ENCODE data around the gene TPBGL. TPM values are rescaled to one million over a fixed set of nuclear protein-coding genes. Genes with fewer than 3 reads are reported as not detected.

Gene TPBGL
- polyA plus RNA-seq, 3 donors, result 0.07 to 0.24 (median 0.14) TPM

DNA sequence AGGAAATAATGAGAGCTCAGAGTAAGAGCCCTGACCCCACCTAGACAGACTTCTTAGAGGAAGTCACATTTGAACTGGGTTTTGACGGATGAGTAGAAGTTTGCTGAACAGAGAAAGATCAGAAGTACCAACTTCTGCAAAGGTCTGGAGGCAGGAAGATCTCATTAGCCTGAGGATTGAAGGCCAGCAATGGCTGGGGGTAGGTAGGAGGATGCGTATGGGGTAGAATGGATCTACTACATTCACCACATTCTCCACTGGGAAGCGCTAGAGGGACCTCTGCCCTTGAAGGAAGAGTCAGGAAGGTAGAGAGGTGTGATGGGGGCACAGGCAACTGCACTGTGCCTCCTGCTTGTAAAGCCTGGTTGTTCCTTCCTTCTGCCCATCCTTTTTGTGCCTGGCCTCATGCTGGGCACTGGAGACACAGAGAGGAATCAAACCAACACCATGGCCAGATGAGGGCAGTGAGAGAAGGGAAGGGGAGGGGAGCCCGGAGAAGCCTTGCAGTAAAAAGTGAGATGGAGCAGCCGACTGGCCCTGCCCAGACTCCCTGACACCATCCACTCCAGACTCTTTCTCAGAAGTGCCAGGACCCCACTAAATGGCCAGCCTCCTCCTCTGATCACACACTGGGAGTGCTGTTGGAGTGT lies 4.9 kb downstream of the TPBGL start:
- DNase-seq (ENCODE audit: low read depth in 3 of 3, low spot score in 2 of 3), result no peak

DNA sequence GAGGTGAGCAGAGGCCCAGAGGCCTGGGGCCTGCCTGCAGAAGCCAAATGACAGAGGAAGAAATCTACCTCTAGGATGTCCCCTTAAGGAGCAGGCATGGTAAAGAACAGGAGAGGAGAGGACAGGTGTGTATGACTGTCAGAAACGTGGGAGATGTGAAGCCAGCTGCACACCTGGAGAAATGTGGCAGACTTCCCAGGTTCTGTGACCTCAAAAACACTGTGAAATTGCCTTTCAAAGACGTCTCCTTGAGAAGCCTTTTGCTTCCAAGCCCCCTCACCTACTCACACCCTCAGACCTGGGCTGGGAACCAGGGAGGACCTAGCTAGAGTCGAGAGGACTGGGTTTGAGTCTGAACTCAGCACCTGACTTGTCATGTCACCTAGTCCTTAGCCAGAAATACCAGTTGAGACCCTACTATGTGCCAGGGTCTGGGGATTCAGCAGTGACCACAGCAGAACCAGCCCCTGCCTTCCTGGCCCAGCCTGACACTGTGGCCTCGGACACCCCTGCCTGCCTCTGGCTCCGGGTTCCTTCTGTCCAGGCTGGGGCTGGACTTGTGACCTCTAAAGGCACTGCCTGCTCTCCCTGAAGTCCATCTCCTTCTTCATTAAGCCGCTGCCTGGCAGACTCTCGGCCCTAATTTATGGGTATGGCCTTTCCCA lies 5.6 kb downstream of the TPBGL start:
- DNase-seq (ENCODE audit: low read depth in 3 of 3, low spot score in 2 of 3), result no peak

DNA sequence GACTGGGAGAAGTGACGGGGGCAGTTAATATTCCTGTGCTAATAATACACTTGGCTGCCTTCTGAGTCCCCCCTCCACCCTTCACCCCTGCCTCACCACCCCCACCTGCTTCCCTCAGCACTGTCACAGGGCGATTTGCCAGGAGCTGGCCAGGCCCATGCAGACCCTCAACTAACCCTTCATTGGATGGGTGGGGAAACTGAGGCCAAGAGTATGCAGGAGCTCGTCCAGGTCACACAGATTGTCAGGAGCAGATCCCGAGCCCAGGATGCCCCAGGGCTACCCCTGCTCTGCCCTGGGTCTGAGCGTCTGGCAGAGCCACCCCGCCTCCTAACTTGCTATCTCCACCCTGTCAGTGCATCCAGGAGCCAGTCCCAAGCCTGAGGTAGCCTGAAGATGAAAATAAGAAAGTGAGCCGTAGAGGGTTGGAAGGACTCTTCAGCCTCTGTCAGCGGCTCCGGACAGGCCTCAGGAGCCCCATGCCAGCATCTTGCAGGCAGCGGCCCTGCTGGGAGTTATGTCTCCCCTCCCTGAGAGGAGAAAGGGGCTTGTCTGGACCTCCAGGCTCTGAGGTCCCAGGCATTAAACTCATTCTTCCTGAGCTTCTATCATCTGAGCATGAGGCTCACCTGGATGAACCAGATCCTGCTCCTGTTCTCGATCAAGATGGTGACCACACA lies 6.2 kb downstream of the TPBGL start:
- no peak for DNase-seq (ENCODE audit: low read depth in 3 of 3, low spot score in 2 of 3)

DNA sequence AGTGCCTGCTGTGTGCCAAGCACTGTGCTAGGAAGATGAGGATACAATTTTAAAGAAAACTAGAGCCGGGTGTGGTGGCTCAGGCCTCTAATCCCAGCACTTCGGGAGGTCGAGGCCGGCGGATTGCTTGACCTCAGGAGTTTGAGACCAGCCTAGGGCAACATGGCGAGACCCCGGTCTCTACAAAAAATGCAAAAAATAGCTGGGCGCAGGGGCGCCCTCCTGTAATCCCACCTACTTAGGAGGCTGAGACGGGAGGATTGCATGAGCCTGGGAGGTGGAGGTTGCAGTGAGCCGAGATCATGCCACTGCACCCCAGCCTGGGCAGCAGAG lies 8.3 kb downstream of the TPBGL start:
- no peak for DNase-seq (ENCODE audit: low read depth in 3 of 3, low spot score in 2 of 3)

DNA sequence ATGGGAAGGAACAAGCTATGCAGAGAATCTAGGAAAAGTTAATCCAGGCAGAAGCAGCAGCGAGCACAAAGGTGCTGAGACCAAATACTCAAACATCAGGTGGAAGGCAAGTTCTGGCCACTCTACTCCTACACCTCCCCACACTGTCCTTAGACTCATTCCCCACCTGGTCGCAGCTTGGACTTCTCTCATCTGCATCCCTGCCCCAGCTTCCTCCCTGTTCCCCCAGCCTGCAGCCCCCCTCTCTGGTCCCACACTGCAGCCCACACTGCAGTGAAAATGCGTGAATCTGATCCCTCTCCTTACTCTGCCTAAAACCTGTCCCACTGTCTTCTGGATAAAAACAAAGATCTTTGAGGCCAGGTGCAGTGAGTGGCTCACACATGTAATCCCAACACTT lies 9.1 kb downstream of the TPBGL start:
- no peak for DNase-seq (ENCODE audit: low read depth in 3 of 3, low spot score in 2 of 3)

DNA sequence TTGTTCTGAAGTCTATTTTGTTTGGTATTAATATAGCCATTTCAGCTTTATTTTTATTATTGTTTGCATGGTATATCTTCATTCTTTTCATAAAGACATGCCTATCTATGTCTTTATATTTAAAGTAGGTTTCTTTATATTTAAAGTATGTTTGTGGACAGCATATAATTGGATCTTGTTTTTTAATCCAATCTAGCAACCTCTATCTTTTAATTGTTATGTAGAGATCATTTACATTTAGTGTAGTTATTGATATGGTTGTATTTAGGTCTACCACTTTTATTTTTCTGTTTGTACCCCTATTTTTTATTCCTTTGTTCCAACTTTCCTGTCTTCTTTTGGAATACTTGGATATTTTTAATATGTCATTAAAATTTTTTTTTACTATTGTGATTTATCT lies 13.8 kb downstream of the TPBGL start:
- no peak for DNase-seq (ENCODE audit: low read depth in 3 of 3, low spot score in 2 of 3)

DNA sequence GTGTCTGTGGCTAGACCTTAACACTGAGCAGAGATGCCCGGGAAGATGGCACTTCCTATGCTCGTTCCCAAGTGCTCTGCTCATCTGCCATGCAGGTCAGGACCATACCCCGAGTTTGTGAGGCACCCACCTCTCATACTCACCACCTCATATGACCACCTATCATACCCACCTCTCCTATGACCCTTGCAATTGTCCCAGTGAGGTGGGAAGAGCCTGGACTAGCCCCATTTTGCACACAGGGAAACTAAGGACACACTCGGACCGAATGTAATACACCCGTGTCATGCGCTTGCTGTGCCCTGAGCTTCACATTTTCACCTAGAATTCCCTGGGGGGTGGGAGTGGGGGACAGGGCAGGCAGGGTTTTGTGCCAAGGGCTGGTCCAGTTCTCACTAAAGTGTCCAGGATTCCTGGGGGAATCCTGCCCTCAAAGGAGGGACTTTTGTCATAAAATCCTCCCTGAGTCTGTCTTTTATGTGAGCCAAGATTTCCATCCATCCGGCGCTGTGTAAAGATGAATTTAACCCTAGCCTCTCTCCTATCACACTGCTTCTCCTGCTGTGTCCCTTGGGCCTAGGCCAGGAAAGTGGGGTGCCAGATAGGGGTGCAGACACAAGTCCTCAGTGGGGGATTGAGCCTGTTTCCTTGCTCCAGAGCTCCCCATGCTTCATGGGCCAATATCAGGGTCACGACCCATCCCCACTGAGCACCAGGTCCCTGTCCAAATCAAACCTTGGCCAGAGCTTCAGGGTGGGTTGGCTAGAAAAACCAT lies 20.0 kb downstream of the TPBGL start:
- no peak for DNase-seq (ENCODE audit: low read depth in 3 of 3, low spot score in 2 of 3)

DNA sequence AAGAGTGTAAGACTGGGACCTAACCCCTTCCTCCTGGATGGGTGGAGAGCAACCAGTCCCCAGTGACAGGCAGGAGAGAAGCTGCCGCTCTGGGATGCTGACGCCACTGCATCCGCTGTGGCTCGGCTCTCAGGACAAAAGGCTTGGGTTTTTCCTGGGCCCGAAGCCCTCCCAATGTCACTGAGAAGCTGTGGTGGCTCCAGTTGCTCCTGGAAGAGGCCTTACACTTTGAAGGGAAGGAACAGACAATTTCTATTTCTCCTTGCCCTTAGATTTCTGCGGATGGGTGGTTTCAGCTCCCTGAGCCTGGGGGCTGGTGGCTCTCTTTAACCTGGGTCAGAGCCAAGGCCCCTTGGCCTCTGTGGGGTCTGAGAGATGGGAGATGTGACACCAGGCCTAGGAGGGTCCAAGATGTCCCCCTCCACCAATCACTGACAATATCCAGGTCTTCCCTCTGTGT lies 21.4 kb downstream of the TPBGL start:
- DNase-seq (ENCODE audit: low read depth in 3 of 3, low spot score in 2 of 3), result no peak

DNA sequence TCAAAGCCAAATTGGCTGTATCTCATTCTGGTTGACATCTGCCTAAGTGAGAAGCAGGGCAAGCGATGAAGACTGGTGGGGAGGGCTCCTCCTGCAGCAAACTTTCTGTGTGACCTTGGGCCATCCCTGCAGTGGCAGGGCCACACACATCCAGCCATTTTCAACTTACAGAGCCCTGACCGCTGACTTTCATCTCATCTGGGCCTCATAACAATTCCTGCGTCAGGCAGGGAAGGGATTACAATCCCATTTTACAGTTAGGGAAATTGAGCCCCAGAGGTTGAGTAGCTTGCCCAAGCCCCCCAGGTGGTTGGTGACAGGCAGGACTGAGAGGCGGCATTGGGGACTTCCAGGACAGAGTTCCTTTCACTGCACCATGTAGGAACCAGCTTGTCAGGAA lies 21.9 kb downstream of the TPBGL start:
- DNase-seq (ENCODE audit: low read depth in 3 of 3, low spot score in 2 of 3), result no peak

DNA sequence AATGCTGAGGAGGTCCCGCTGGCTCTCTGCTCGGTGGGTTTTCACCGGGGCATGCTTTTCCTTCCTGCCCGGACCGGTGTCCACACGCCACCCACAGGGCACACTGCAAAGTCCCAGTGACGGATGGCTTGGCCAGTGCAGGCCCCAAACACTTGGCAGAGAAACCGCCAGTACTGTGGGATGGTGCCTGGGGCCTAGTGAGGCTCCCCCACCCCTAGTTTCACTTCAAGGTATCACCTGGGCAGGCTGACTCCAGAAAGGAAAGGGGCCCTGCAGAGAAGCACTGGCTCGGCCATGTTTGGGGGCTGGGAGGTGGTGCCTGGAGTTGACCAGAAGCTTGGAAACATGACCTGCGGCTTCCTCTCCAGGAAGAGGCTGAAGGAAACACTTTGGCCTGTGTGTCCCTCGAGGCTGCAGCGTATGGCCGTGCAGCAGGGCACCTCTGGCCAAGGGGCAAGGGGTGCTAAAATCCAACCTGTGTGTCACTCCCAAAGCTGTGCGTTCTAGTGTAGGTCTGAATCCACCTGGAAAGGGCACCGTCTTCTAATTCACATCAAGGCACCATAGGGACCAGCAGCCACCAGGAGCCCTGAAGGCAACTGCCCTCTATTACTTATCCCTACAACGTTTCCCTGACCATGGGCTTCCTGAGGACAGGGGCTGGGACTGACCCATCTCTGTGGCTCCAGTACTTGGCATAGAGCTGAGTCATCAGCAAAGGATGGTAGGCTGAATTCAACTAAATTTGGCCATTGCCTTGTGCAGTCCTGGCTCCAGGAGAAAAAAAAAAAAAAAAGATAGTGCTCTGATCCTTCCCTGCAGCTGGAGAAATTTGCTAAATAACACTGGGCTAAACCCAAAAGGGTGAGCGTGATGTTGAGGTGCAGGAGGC lies 22.6 kb downstream of the TPBGL start:
- DNase-seq (ENCODE audit: low read depth in 3 of 3, low spot score in 2 of 3), result no peak

DNA sequence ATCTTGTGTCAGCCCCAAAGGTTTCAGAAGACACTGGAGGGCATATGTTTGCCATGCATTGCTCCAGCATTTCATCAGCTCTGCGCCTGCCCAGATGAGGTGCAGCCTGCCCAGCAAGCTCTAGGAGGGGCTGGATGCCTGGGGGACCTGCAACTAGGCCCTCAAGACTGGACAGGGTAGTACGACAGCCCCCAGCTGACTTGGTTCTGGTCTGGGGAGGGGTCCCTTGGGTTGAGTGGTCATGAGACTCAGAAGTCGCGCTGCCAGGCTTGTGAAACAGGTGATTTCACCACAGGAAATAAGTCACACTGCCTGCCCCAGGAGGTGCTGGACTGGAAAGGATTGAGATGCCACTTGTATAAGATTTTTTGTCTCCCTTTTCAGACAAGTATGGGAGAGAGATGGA lies 23.4 kb downstream of the TPBGL start:
- no peak for DNase-seq (ENCODE audit: low read depth in 3 of 3, low spot score in 2 of 3)

DNA sequence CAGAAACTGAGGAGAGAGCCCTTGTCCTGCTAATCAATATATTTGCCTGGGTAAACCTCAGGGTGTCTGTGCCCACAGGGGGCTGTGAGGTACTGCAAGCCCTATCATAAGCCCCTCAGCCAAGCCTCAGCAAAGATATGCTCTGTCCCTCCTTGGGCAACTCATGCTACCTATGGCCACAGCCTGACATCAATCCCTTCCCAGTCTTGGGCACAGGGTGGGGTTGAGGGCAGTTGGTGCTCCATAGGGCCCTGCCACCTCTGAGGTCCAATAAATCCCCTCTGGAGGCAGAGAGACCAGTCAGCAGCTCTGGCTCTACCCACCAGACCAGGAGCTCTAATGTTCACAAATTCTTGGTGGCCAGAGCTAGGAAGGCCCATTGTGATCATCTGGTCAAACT lies 23.8 kb downstream of the TPBGL start:
- no peak for DNase-seq (ENCODE audit: low read depth in 3 of 3, low spot score in 2 of 3)

DNA sequence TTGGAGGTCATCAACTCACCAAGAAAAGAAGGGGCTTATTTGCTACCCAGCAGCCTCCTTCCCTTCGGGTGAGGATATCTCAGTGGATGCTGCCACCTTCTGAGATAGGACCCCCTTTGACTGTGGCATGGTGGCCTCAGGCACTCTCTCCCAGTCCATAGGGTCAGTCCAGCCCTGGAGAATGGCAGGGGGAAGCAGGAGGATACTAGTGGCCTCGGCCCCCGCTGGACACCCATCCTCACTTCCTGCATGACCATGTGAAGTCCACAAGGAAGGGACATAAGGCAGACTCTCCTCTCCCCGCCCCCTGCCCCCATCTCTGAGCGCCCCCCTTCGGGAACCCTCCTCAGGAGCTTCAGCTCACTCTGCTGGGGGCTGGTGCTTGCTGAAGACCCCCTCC lies 24.4 kb downstream of the TPBGL start:
- DNase-seq (ENCODE audit: low read depth in 3 of 3, low spot score in 2 of 3), result no peak

DNA sequence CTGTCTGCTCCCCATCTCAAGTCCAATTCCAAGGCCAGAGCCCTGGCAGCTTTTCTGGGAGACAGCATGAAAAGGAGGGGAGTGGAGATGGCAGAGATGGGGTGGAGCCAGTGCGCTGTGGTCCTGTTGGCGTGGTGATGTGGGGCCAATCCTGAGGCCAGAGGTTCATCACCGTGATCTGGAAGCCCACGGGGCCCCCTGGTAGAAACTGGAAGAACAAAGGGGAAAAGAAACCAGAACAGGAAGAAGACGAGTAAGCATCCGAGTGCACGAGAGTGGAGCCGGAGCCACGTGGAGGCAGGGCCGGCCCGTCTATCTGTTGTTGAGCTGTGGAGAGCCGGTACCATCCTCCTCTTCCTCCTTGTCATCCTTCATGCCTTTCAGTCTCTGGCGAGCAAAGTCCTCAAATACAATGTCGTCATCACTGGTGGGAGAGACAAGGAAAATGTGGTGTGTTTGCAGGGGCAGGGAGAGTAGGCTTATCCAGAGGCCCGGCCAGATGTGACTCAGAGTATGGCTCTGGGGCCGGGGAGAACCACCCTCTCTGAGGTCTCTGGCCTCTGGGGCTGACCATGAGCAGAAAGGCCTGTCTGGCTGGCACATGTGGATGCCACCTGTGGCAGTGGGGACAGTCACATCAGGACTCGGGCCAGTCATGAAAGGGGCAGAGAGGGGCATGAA lies 25.4 kb downstream of the TPBGL start:
- DNase-seq (ENCODE audit: low read depth in 3 of 3, low spot score in 2 of 3), result no peak

DNA sequence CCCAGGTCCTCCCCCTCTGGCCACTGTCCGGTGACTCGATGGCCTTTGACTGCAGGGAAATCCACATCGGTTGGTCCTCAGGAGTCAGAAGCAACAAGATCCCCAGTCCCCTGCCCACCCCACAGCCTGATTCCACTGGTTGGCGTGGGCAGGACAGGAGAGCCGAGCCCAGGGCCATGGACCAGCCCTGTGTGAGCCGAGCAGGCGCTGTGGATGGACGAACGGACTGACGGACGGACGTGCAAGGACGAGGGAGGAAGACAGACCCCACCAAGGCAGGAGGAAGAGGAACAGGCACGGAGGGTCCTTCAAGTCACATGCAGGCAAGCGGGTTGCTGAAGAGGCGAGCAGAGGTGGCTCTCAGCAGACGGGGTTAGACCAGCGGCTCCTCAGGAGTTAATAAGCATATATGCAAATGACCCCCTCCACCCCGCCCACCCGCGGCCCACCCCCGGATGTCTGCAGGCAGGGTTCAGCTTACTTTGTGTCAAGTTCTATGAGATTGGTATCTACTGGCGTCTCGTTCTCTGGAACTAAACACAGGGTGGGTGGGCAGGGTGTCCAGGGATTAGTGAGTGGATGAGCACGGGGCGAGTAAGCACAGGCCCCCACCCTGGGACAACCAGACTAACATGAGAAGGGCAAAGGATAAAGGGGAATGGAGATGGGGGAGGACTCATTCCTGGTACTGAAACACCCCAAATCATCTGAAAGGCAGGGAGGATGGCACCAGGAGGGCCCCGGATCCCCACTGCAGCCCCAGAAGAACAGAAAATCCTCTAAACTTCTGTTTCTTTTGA lies 26.8 kb downstream of the TPBGL start:
- DNase-seq (ENCODE audit: low read depth in 3 of 3, low spot score in 2 of 3), result no peak

DNA sequence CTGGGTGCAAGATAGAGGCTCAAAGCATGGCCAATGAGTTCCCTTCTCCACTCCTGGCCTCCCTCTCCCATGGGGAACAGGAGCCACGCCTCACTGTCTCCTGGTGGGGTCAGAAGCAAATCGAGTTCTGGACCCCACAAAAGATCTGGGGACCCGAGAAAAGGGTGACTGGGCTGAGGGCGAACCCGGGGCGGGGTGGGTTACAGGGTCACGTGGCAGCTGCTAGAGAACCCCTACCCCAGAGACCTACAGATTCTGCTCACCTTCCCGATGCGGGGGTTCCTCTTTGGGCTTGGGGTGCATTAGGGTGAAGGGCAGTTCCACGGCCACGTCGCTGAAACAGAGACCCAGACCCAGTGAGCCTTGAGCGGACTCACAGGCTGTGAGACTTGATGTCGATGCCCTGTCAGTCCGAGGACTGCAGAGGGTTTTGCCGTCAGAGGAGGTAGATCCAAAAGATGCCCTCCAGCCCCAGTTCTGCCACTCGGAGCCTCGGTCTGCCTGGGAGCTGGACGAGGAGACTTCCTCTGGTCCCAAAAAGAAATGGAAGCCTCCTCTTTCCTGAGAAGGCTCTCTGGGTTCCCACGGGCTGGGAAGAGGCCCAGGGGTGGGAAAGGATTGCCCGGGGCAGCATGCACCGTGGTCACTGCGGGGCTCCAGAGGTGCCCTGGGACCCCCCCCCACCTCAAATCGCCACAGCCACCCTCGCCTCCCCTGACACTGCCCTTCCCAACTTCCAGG lies 28.2 kb downstream of the TPBGL start:
- DNase-seq (ENCODE audit: low read depth in 3 of 3, low spot score in 2 of 3), result no peak

DNA sequence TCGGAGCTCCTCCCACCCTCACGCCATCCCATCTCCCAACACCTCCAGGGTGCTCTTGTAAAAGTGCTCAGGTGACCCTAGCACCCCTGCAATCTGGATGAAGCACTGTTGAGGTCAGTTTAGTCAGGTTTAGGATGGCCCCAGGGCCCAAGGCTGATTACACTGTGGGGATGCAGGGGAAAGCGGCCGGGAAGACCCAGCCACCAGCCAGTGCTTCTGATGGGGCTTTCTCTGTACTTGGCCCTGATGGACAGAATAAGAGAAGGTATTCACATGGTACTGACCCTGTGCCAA lies 28.7 kb downstream of the TPBGL start:
- no peak for DNase-seq (ENCODE audit: low read depth in 3 of 3, low spot score in 2 of 3)

DNA sequence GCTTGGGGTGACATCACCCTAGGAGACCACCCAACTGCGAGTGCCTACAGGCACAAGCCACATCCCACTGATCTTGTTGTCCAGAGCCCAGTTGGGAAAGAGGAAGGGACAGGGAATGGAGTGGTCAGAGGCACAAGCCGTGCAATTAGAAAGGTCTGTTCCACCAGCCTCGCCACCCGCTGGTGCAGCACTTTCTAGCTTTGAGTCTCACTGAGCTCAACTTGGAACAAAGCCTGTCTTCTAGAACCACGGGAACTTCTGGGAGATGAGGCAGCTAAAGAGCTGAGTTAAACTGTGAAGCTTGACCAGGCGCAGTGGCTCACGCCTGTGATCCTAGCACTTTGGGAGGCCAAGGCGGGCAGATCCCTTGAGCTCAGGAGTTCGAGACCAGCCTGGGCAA lies 29.3 kb downstream of the TPBGL start:
- DNase-seq (ENCODE audit: low read depth in 3 of 3, low spot score in 2 of 3), result no peak
